ENCODE measurements around the gene TUBB3.

DNA sequence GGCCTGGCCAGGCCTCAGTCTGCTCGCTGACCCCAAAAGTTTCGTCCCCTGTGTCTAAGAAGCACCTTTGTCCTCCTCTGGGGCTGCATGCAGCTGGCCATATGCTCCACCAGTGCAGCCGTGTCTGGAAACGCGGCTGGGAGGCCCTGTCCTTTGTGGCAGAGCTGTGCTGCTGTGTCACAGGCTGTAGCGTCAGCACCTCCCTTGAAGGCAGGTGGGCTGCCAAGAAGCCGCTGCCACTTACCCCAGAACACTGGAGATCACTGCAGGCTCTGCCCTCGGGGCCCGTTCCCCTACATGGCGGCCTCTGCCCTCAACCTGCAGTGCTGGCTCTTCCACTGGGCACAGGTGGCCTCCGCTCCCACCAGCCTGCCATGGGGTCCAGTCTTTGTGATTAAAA lies 20.2 kb upstream of the TUBB3 start:
- TF ChIP-seq, protein P1, sequence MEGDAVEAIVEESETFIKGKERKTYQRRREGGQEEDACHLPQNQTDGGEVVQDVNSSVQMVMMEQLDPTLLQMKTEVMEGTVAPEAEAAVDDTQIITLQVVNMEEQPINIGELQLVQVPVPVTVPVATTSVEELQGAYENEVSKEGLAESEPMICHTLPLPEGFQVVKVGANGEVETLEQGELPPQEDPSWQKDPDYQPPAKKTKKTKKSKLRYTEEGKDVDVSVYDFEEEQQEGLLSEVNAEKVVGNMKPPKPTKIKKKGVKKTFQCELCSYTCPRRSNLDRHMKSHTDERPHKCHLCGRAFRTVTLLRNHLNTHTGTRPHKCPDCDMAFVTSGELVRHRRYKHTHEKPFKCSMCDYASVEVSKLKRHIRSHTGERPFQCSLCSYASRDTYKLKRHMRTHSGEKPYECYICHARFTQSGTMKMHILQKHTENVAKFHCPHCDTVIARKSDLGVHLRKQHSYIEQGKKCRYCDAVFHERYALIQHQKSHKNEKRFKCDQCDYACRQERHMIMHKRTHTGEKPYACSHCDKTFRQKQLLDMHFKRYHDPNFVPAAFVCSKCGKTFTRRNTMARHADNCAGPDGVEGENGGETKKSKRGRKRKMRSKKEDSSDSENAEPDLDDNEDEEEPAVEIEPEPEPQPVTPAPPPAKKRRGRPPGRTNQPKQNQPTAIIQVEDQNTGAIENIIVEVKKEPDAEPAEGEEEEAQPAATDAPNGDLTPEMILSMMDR (IDR thresholded peaks at IDR 0.05): no peak
- no peak for TF ChIP-seq POLR2AphosphoS5 (IDR thresholded peaks at IDR 0.05; ENCODE audit: low read depth, low read length)
- TF ChIP-seq REST (IDR thresholded peaks at IDR 0.05; ENCODE audit: insufficient read depth in 1 of 2, low read depth in 2 of 2, low read length in 1 of 2): no peak
- TF ChIP-seq SIN3A (IDR thresholded peaks at IDR 0.05; ENCODE audit: borderline replicate concordance, insufficient read depth, low read depth, low read length): no peak
